HCT116 (cell line): Measurements from ENCODE around the gene PHKB. TPM values are rescaled to one million over a fixed set of nuclear protein-coding genes. Genes with fewer than 3 reads are reported as not detected.

Experiments
- ATAC-seq: fragments of 200-7000 bp; cut with Tn5 transposase; 2 replicates; pipeline ENCODE4 v1.9.1; 2020; ENCODE audit warnings: mild to moderate bottlenecking, moderate library complexity
- BruUV-seq: library from RNA; stranded (reverse); fragments of 400-500 nt; replicated peaks from 2 replicates; lab custom pipeline; 2021; lab: Mats Ljungman, UMichigan
- CTCF ChIA-PET: fragments of 300-600 bp; sonication (Branson Sonifier 250); formaldehyde crosslinking; loops from one replicate; lab custom pipeline; 2021; ENCODE audit warnings: antibody characterized with exemption; lab: Charles Lee
- POLR2A ChIA-PET: fragments of 300-600, 350-600 bp; sonication (Branson Sonifier 250); formaldehyde crosslinking; loops from one replicate; lab custom pipeline; 2021; ENCODE audit warnings: antibody characterized with exemption; lab: Charles Lee
- RAD21 ChIA-PET, 2 experiments: fragments of 300-600 bp; sonication (Branson Sonifier 250); formaldehyde crosslinking; loops; one replicate each; lab custom pipeline; 2023; ENCODE audit warnings: low total read pairs in 2 of 2; ENCODE audit not compliant: uncharacterized antibody in 2 of 2, unreplicated experiment in 2 of 2, low non-redundant PET in 1 of 2; lab: Charles Lee
- DNase-seq: peaks from one replicate; pipeline ENCODE4 v3.0.0-alpha.2; 2010; ENCODE audit warnings: low read depth, low spot score
- H2AFZ ChIP-seq: fragments of 200-600 bp; shearing (Covaris generic), sonication (generic); 2 replicates; pipeline ENCODE4 v1.6.1; 2017; ENCODE audit warnings: low read depth, mixed run types, mixed read lengths, antibody characterized with exemption, low read length; ENCODE audit not compliant: poor library complexity, severe bottlenecking
- H3K27ac ChIP-seq: 2 replicates; pipeline ENCODE4 v1.5.1; 2012; ENCODE audit warnings: low read depth, low read length
- H3K27me3 ChIP-seq: fragments of 200-600 bp; sonication (generic); 2 replicates; pipeline ENCODE4 v1.6.1; 2016; ENCODE audit warnings: mixed run types, low read length, mixed read lengths; ENCODE audit not compliant: insufficient read depth
- H3K36me3 ChIP-seq, 2 experiments: fragments of 200-500 bp in 1 of 2; fragments of 200-600 bp in 1 of 2; sonication (Bioruptor generic) in 1 of 2; sonication (generic) in 1 of 2; 2 replicates each; pipeline versions ENCODE4 v1.5.1 to v1.6.1; 2014 to 2016; ENCODE audit warnings: low read length in 2 of 2, inconsistent platforms in 1 of 2, mixed read lengths in 1 of 2, mixed run types in 1 of 2; ENCODE audit not compliant: insufficient read depth in 2 of 2, control insufficient read depth in 1 of 2
- H3K4me1 ChIP-seq, 2 experiments: fragments of 200-600 bp in 1 of 2; sonication (generic) in 1 of 2; 2 replicates each; pipeline versions ENCODE4 v1.5.1 to v1.6.1; 2012 to 2017; ENCODE audit warnings: low read length in 2 of 2, inconsistent platforms in 1 of 2, mild to moderate bottlenecking in 1 of 2, mixed read lengths in 1 of 2, mixed run types in 1 of 2, moderate library complexity in 1 of 2; ENCODE audit not compliant: insufficient read depth in 2 of 2, control insufficient read depth in 1 of 2
- H3K4me2 ChIP-seq: fragments of 200-600 bp; sonication (generic); 2 replicates; pipeline ENCODE4 v1.6.1; 2017; ENCODE audit warnings: mixed run types, low read length, mixed read lengths
- H3K4me3 ChIP-seq, 2 experiments: fragments of 200-600 bp in 1 of 2; sonication (generic) in 1 of 2; replicated peaks in 1 of 2; 2 replicates each; pipeline ENCODE4 v1.5.1; 2011 to 2016; ENCODE audit warnings: low read length in 2 of 2, control low read depth in 1 of 2, low read depth in 1 of 2, mild to moderate bottlenecking in 1 of 2, mixed read lengths in 1 of 2, mixed run types in 1 of 2
- H3K79me2 ChIP-seq: fragments of 200-600 bp; sonication (generic); 2 replicates; pipeline ENCODE4 v1.6.1; 2017; ENCODE audit warnings: mild to moderate bottlenecking, mixed run types, low read length, moderate library complexity, mixed read lengths; ENCODE audit not compliant: insufficient read depth
- H3K9ac ChIP-seq: fragments of 200-600 bp; sonication (generic); 2 replicates; pipeline ENCODE4 v1.6.1; 2016; ENCODE audit warnings: low read length, mixed read lengths
- H3K9me2 ChIP-seq: fragments of 200-600 bp; sonication (generic), shearing (Covaris generic); 2 replicates; pipeline ENCODE4 v1.6.1; 2017; ENCODE audit warnings: mixed run types, mild to moderate bottlenecking, moderate library complexity; ENCODE audit not compliant: insufficient read depth
- H3K9me3 ChIP-seq, 2 experiments: fragments of 200-500 bp in 1 of 2; fragments of 200-600 bp in 1 of 2; sonication (Bioruptor generic) in 1 of 2; sonication (generic) in 1 of 2; 2 replicates each; pipeline ENCODE4 v1.6.1; 2014 to 2017; ENCODE audit warnings: low read length in 2 of 2, mixed read lengths in 2 of 2, inconsistent platforms in 1 of 2, low read depth in 1 of 2, mild to moderate bottlenecking in 1 of 2, mixed run types in 1 of 2, moderate library complexity in 1 of 2; ENCODE audit not compliant: control insufficient read depth in 1 of 2, insufficient read depth in 1 of 2
- H4K20me1 ChIP-seq: fragments of 200-600 bp; sonication (generic), shearing (Covaris generic); 2 replicates; pipeline ENCODE4 v1.6.1; 2017; ENCODE audit warnings: mixed run types, mild to moderate bottlenecking, moderate library complexity; ENCODE audit not compliant: insufficient read depth
- ATF3 ChIP-seq: IDR thresholded peaks from 2 replicates; pipeline ENCODE4 v1.6.1; 2012
- CTCF ChIP-seq, 3 experiments: fragments of 200-600 bp in 1 of 3; sonication (generic) in 1 of 3; IDR thresholded peaks in 2 of 3; conservative IDR thresholded peaks in 1 of 3; 2 replicates each; pipeline ENCODE4 v1.5.1; 2012 to 2017; ENCODE audit warnings: low read depth in 2 of 3, low read length in 2 of 3, antibody characterized with exemption in 1 of 3, borderline replicate concordance in 1 of 3, control low read depth in 1 of 3, mild to moderate bottlenecking in 1 of 3, mixed read lengths in 1 of 3, mixed run types in 1 of 3, moderate library complexity in 1 of 3; ENCODE audit not compliant: insufficient read depth in 1 of 3
- EGR1 ChIP-seq: IDR thresholded peaks from 2 replicates; pipeline ENCODE4 v1.6.1; 2012; ENCODE audit warnings: low read depth
- ELF1 ChIP-seq: IDR thresholded peaks from 2 replicates; pipeline ENCODE4 v1.6.1; 2012; ENCODE audit warnings: low read depth, borderline replicate concordance
- MAX ChIP-seq: IDR thresholded peaks from 2 replicates; pipeline ENCODE4 v1.6.1; 2012
- RAD21 ChIP-seq: IDR thresholded peaks from 2 replicates; pipeline ENCODE4 v1.6.1; 2012; ENCODE audit warnings: low read depth, mild to moderate bottlenecking
- SIN3A ChIP-seq: IDR thresholded peaks from 2 replicates; pipeline ENCODE4 v1.6.1; 2012; ENCODE audit warnings: low read depth
- SP1 ChIP-seq: IDR thresholded peaks from 2 replicates; pipeline ENCODE4 v1.6.1; 2012; ENCODE audit warnings: low read depth
- YY1 ChIP-seq: IDR thresholded peaks from 2 replicates; pipeline ENCODE4 v1.6.1; 2011; ENCODE audit warnings: low read length, low read depth, moderate library complexity, mild to moderate bottlenecking; ENCODE audit not compliant: insufficient replicate concordance; ENCODE audit errors: extremely low read depth
- ZFX ChIP-seq: fragments of 450-650 bp; IDR thresholded peaks from 2 replicates; pipeline ENCODE4 v1.6.1; 2017
- intact Hi-C: fragments of 100-400 bp; cut with micrococcal nuclease; formaldehyde crosslinking; loops from 2 replicates; pipeline ENCODE4 v1.10.0; 2022
- total RNA-seq: library from RNA; stranded (reverse); gene quantifications from one replicate; pipeline ENCODE4 v1.2.1, GENCODE V29; 2021; ENCODE audit not compliant: unreplicated experiment

The PHKB gene
- total RNA-seq, 1 experiment from 2014 or later = 30.5 TPM

GRCh38 chr16:47460711-47461597 is at the start of gene PHKB, which contains the start of gene ITFG1 (continued):
- 0 out of 6 replicates have a peak, but pooled peaks of 1 of the 3 experiments have one; percentile 6 for TF ChIP-seq CTCF (IDR thresholded peaks at IDR 0.05 in 2 of 3, conservative IDR thresholded peaks at IDR 0.05 in 1 of 3; ENCODE audit: borderline replicate concordance in 1 of 3, insufficient read depth in 1 of 3, low read depth in 2 of 3, low read length in 2 of 3)
- TF ChIP-seq SP1 = peak; percentile 55
- peak; percentile 96 for TF ChIP-seq EGR1

- ChIA-PET CTCF (no interaction called here), RAD21 (no interaction called here), POLR2A (no interaction called here)
- DNase-seq (no peak), ATAC-seq (no peak)
- no peak overlapping the region for H3K4me3 ChIP-seq
- no peaks in the 10 kb centered on the region; a peak in 1 of 4 replicates for H3K4me1 ChIP-seq
- no peak overlapping the region for H3K9ac ChIP-seq
- H3K4me2 ChIP-seq = no peak overlapping the region
- no TSS peak for BruUV-seq
- no peaks in the 10 kb centered on the region for H3K27me3 ChIP-seq
- H3K9me3 ChIP-seq = no peaks in the 10 kb centered on the region
- no peaks in the 10 kb centered on the region for H3K79me2 ChIP-seq
- no peak overlapping the region for H3K27ac ChIP-seq
- intact Hi-C loops = no loop called here
- TF ChIP-seq RAD21 (no peak), YY1 (no peak), EGR1 (no peak), ELF1 (no peak), ZFX (no peak), CTCF (IDR thresholded peaks at IDR 0.05 in 2 of 3, conservative IDR thresholded peaks at IDR 0.05 in 1 of 3; ENCODE audit: borderline replicate concordance in 1 of 3, insufficient read depth in 1 of 3, low read depth in 2 of 3, low read length in 2 of 3) (no peak), SP1 (no peak), SIN3A (no peak), ATF3 (no peak), MAX (no peak)
- no peaks in the 10 kb centered on the region for H4K20me1 ChIP-seq
- H3K9me2 ChIP-seq = no peaks in the 10 kb centered on the region
- H2AFZ ChIP-seq = no peak overlapping the region
- H3K36me3 ChIP-seq = no peaks in the 10 kb centered on the region
Measured at GRCh38 chr16:47413041-47413440, 48.1 kb upstream of the PHKB start.
